Esophagus squamous epithelium (tissue), 5 donors: ENCODE data around the gene THOC2. TPM values are rescaled to one million over a fixed set of nuclear protein-coding genes. Genes with fewer than 3 reads are reported as not detected.

Experiments
- DNase-seq: peaks from one replicate; lab custom pipeline; 2025; lab: John Stamatoyannopoulos, UW
- H3K27ac ChIP-seq, 4 donors: fragments of 200-600 bp; sonication (generic); one replicate each; pipeline ENCODE4 v1.5.1; 2016 to 2019; ENCODE audit warnings: mild to moderate bottlenecking in 1 of 4
- H3K27me3 ChIP-seq, 4 donors: fragments of 200-600 bp; sonication (generic); 1 replicate in 3 of 4; 2 replicates in 1 of 4; pipeline versions ENCODE4 v1.5.1 to v1.6.0; 2017 to 2021; ENCODE audit warnings: antibody characterized with exemption in 1 of 4
- H3K36me3 ChIP-seq, 3 donors: fragments of 200-600 bp; sonication (generic); one replicate each; pipeline ENCODE4 v1.5.1; 2016 to 2019
- H3K4me1 ChIP-seq, 3 donors: fragments of 200-600 bp; sonication (generic); one replicate each; pipeline ENCODE4 v1.5.1; 2017 to 2019
- H3K4me3 ChIP-seq, 4 donors: fragments of 200-600 bp; sonication (generic); 1 replicate in 3 of 4; 2 replicates in 1 of 4; pipeline ENCODE4 v1.5.1; 2016 to 2019; ENCODE audit warnings: mild to moderate bottlenecking in 2 of 4, moderate library complexity in 1 of 4
- H3K9me3 ChIP-seq, 3 donors: fragments of 200-600 bp; sonication (generic); one replicate each; pipeline ENCODE4 v1.5.1; 2016 to 2019
- POLR2A ChIP-seq, 4 donors: fragments of 450-650 bp; IDR thresholded peaks; one replicate each; pipeline ENCODE4 v1.6.1; 2017; ENCODE audit warnings: antibody characterized with exemption in 4 of 4, mild to moderate bottlenecking in 4 of 4, moderate library complexity in 3 of 4
- WGBS, 2 donors: methylation state at CpG; one replicate each; pipeline ENCODE4 v1.1.5; 2018; 5-methylcytosine and 5-hydroxymethylcytosine counted together
- intact Hi-C: fragments of 100-400 bp; cut with DNase I; formaldehyde crosslinking; loops from one replicate; pipeline ENCODE4 v1.15.0; 2022
- total RNA-seq, 4 donors: library from RNA; depleted of rRNA; stranded (reverse); fragments of >200 nt; gene quantifications; one replicate each; pipeline ENCODE4 v1.1.0, GENCODE V29; 2016
- TF ChIP-seq, protein P1 (sequence below), 6 experiments: fragments of 450-650 bp in 4 of 6; fragments of 200-600 bp in 2 of 6; sonication (generic) in 2 of 6; IDR thresholded peaks; one replicate each; pipeline ENCODE4 v1.5.1; 2016 to 2019; ENCODE audit warnings: antibody characterized with exemption in 6 of 6, mild to moderate bottlenecking in 4 of 6, moderate library complexity in 4 of 6
- donor health status: DM: yes; HTN: yes; CAD: no.

THOC2 gene
- total RNA-seq, 4 donors from 2014 or later: 36.4 to 108 (median 63.8) TPM

DNA sequence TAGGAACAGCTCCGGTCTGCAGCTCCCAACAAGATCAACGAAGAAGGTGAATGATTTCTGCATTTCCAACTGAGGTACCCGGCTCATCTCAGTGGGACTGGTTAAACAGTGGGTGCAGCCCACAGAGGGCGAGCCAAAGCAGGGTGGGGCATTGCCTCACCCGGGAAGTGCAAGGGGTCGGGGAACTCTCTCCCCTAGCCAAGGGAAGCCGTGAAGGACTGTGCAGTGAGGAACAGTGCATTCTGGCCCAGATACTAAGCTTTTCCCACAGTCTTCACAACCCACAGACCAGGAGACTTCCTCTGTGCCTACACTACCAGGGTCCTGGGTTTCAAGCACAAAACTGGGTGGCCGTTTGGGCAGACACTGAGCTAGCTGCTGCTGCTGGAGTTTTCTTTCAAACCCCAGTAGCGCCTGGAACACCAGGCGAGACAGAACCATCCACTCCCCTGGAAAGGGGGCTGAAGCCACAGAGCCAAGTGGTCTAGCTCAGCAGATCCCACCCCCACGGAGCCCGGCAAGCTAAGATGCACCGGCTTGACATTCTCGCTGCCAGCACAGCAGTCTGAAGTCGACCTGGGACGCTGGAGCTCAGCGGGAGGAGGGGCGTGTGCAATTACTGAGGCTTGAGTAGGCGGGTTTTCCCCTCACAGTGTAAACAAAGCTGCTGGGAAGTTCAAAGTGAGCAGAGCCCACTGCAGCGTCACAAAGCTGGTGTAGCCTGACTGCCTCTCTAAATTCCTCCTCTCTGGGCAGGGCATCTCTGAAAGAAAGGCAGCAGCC, 84.6 kb downstream of the THOC2 start:
- Histone ChIP-seq H3K36me3 (no peaks in the 10 kb centered on the region), H3K27ac (peak overlapping the region in 1 of 4 donors; percentile 48), H3K9me3 (no peaks in the 10 kb centered on the region), H3K27me3 (no peaks in the 10 kb centered on the region), H3K4me3 (no peak overlapping the region), H3K4me1 (peaks cover 0 to 9% (median 0%) of the 10 kb centered on the region in 3 donors)
- intact Hi-C loops: no loop called here
- TF ChIP-seq, protein P1, sequence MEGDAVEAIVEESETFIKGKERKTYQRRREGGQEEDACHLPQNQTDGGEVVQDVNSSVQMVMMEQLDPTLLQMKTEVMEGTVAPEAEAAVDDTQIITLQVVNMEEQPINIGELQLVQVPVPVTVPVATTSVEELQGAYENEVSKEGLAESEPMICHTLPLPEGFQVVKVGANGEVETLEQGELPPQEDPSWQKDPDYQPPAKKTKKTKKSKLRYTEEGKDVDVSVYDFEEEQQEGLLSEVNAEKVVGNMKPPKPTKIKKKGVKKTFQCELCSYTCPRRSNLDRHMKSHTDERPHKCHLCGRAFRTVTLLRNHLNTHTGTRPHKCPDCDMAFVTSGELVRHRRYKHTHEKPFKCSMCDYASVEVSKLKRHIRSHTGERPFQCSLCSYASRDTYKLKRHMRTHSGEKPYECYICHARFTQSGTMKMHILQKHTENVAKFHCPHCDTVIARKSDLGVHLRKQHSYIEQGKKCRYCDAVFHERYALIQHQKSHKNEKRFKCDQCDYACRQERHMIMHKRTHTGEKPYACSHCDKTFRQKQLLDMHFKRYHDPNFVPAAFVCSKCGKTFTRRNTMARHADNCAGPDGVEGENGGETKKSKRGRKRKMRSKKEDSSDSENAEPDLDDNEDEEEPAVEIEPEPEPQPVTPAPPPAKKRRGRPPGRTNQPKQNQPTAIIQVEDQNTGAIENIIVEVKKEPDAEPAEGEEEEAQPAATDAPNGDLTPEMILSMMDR (IDR thresholded peaks at IDR 0.05): no peak
- no peak for TF ChIP-seq POLR2A (IDR thresholded peaks at IDR 0.05)
- 53 to 100% methylated on average over 2 to 8 of the region's 20 CpGs for WGBS, 2 donors
- DNase-seq: no peak

DNA sequence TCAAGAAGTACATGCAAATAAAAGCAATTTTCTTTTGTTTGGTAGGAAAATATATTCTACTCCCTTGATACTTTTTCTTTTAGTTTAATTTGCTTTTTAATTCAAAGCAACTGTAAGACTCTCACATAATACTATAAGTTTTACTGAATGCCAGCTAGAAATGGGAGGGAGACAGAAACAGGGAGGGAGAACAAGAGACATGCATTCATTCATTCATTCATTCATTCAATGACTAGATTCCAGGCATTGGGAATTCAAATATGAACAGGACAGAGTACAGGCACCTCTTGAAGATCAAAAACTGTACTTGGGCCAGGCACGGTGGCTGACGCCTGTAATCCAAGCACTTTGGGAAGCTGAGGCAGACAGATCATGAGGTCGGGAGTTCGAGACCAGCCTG, 85.6 kb downstream of the THOC2 start:
- Histone ChIP-seq H3K27ac (peak overlapping the region in 1 of 4 donors; percentile 55), H3K4me3 (no peak overlapping the region), H3K4me1 (peaks cover 0 to 9% (median 0%) of the 10 kb centered on the region in 3 donors), H3K36me3 (no peaks in the 10 kb centered on the region), H3K9me3 (no peaks in the 10 kb centered on the region), H3K27me3 (no peaks in the 10 kb centered on the region)
- intact Hi-C loops: no loop called here
- DNase-seq: no peak
- 89 to 90% methylated on average over 4 of the region's 4 CpGs for WGBS, 2 donors
- no peak for TF ChIP-seq POLR2A (IDR thresholded peaks at IDR 0.05)
- TF ChIP-seq, protein P1 (IDR thresholded peaks at IDR 0.05): no peak

DNA sequence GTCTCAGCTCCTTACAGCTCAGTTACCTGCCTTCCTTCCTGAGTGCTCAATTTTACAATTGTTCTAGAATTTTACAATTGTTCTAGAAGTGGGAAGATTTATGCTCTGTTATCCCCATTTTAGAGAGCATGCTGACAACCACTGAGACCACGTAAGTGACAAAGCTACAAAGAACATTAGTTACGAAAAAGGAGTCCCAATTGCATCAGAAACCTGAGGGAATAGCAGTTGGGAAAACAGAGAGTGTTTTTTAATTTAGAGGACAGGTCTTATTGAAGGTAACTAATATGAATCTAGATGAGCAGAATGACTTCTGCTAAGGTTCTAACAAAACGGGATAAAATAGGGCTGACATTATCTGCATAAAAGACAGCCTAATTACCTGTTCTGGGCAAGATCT, 103.3 kb downstream of the THOC2 start:
- no peaks in the 10 kb centered on the region for H3K9me3 ChIP-seq
- intact Hi-C loops: no loop called here
- H3K4me3 ChIP-seq: no peak overlapping the region
- no peak for DNase-seq
- no peak overlapping the region for H3K27ac ChIP-seq
- TF ChIP-seq POLR2A (IDR thresholded peaks at IDR 0.05): no peak
- TF ChIP-seq, protein P1 (IDR thresholded peaks at IDR 0.05): no peak
- H3K27me3 ChIP-seq: no peaks in the 10 kb centered on the region
- 81 to 100% methylated on average over 3 of the region's 3 CpGs for WGBS, 2 donors
- no peaks in the 10 kb centered on the region for H3K4me1 ChIP-seq
- peaks cover 0 to 78% (median 0%) of the 10 kb centered on the region in 3 donors for H3K36me3 ChIP-seq

DNA sequence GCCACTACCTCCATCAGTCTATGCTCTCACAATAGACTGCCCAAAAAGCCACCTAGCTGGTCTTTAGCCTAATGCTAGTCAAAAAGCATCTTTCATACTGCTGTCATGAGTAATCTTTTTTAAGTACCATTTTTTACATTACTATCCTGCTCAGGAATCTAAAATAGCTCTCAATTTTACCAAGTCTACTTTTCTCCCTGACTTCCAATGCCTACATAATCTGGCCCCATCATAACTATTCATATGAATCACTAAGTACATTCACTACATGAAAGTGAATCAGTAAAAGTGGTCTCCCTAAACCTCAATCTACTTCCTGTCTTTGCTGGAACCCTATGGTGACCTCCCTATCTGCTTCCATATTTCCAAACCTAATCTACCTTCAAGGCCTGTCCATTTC, 105.9 kb downstream of the THOC2 start:
- Histone ChIP-seq H3K27me3 (no peaks in the 10 kb centered on the region), H3K36me3 (peaks cover 0 to 82% (median 0%) of the 10 kb centered on the region in 3 donors), H3K4me3 (no peak overlapping the region), H3K9me3 (no peaks in the 10 kb centered on the region), H3K27ac (no peak overlapping the region), H3K4me1 (no peaks in the 10 kb centered on the region)
- no peak for DNase-seq
- TF ChIP-seq, protein P1 (IDR thresholded peaks at IDR 0.05): no peak
- no peak for TF ChIP-seq POLR2A (IDR thresholded peaks at IDR 0.05)
- intact Hi-C loops: no loop called here

DNA sequence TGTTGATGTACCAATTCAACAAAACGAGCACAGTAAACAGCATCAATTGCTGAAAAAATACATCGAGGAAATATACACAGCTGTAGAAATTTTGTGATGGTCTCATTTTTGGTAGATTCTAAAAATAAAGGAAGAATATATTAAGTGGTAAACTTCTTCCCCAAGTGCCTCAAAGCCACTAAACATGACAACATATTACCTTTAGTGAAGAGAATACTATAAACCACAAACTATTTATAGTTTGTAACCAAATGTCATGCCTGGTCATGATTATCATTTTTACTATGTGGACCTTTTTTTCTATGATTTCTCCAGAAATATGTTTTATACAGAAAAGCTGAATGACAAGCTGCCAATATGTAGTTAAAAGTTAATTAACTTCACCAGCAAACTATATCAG, 106.9 kb downstream of the THOC2 start:
- H3K9me3 ChIP-seq: no peaks in the 10 kb centered on the region
- no peaks in the 10 kb centered on the region for H3K4me1 ChIP-seq
- peaks cover 0 to 82% (median 0%) of the 10 kb centered on the region in 3 donors for H3K36me3 ChIP-seq
- intact Hi-C loops: no loop called here
- H3K4me3 ChIP-seq: no peak overlapping the region
- DNase-seq: no peak
- H3K27me3 ChIP-seq: no peaks in the 10 kb centered on the region
- H3K27ac ChIP-seq: no peak overlapping the region
- whole genome bisulfite sequencing, 2 donors: 64 to 92% methylated on average over 2 of the region's 2 CpGs
- TF ChIP-seq, protein P1 (IDR thresholded peaks at IDR 0.05): no peak
- no peak for TF ChIP-seq POLR2A (IDR thresholded peaks at IDR 0.05)
